Endometrial microvascular endothelial cells (primary cell): ENCODE results near the gene SFTPA2. TPM values are rescaled to one million over a fixed set of nuclear protein-coding genes. Genes with fewer than 3 reads are reported as not detected.
"Not testable (repeated sequence)": the region's sequence is repeated elsewhere in the genome, so short reads cannot be mapped to it uniquely, and the experiment has no call there.

Experiments used
- in situ Hi-C: cut with HindIII; loops from 2 replicates; pipeline ENCODE4 v1.10.0; 2017; ENCODE audit warnings: low sequenced_read_pairs, low pct_unique_long_range_greater_than_20kb; ENCODE audit errors: inconsistent ontology term
- total RNA-seq: library from RNA; depleted of rRNA; stranded (reverse); fragments of >200 nt; gene quantifications from one replicate; pipeline ENCODE4 v1.2.3, GENCODE V29; 2015; ENCODE audit errors: inconsistent ontology term

The SFTPA2 gene
- total RNA-seq, 1 donor from 2014 or later, result not detected

DNA sequence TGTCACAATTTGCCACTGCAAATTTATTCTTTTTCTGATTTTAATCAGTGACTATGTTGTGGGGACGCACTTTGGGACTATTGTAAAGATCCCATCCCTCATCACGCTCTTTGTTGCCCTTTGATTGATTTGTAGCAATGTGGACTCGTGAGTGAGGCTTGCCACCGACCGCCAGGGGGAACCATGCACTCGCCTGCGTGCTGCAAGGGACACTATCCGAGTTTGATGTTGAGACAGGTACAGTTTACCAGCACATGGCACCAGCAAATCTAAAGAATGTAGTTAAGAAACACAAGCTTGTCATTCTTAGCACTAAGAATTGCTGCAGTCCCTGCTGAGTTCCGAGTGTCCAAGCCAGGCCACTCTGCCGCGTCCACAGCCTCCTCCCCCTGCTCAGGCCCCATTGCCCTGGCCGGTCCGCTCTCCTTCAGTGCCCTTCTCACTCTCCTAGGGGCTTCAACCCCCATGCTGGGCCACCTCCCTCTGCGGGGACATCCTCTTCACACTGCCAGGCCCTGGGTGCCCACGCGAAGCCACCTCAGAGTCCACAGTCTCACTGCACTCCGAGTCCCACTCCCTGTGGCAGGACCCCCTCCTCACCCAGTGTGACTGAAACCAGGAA lies 2.0 kb upstream of the SFTPA2 start:
- in situ Hi-C loops, result no loop called here

DNA sequence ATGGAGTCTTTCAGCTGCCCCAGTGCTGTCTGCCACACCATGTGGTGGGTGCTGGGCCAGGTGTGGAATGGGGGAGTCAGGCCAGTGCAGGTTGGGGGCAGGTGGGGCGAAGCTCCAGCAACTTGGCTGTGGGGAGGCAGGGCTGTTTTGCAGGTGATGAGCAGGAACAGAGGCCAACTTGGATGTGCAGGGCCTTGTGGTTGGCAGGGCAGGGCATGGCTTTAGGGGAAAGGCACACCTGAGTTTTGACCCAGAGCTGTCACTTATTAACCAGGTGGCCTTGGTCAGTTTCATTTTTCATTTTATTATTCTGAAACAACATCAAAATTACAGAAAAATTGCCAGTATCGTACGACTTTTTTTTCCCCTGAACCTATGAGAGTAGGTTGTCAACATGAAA lies 1.1 kb upstream of the SFTPA2 start:
- in situ Hi-C loops, result no loop called here

DNA sequence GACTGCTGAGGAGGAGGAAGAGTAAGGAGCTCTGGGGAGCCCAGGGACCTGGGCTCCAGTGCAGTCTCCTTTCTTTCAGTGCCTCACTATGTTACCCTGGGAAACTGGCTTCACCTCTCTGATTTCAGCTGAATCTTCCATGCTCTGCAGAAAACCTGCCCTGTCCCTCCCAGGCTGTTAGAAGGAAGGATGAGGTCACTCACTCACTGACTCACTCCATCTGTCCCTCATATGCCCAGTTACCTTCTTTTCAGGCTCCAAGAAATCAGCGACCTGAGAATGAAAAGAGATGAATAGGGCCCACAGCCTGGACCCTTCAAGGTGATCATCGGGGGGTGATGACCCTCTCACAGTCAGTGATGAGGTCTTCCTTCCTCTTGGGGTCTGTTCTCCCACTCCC lies 481 bp downstream of the SFTPA2 start:
- in situ Hi-C loops, result no loop called here

DNA sequence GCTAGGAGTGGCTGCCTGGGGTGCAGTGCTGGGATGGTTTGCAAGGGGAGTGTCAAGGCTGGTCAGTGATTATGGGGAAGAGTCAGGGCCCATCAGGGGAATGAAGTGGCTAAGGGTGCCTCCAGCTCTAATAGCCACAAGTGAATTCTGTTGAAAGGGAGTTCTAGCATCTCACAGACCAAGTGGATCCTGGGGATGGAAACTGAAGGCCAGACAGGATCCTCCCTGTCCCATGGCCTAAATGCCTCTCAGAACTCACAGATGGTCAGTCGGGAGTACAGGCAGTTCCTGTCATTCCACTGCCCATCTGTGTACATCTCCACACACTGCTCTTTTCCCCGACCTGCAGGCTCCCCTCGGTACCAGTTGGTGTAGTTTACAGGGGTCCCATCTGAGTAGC lies 3.2 kb downstream of the SFTPA2 start:
- in situ Hi-C loops, result not testable (repeated sequence)

DNA sequence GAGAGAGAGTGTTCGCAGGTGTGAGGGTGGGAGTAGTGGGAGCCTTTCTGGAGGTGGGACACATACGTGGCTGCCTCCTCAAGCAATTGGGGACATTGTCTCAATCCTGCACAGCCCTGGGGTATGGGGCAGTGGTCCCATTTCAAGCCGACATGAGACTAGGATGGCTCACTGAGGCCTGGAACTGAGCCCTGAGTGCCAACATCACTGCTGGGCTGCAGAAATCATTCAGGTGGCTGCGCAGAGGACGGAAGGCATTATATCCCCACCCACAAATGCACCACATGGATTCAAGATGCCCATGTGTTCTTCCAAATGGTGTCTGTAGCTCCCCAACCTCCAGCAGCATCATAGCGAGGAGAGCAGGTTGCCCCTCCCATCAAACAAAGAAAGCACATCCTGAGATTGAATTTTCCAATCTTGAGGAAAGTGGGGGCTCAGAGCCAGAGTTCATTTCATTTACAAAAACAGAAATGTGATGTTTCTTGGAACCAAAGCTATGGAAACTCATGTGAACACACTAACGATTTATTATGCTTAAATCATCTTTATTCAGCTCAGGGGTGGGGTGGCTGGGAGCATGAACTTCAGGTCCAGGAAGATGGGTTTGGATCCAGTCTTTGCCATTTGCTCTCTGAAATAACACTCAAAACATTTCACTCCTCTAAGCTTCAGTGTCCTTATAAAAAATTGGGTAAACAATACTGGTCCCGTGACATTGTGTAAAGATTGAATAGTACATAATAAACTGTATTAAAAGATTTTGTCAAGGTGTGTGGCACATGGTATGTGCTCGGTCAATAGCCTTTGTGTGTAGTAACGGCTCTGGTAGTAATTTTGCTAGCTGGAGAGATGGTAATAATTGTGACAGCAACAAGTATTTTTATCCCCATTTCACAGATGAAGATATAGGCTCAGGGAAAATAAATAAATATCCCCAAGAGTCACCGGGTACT lies 4.6 kb downstream of the SFTPA2 start:
- in situ Hi-C loops, result no loop called here

DNA sequence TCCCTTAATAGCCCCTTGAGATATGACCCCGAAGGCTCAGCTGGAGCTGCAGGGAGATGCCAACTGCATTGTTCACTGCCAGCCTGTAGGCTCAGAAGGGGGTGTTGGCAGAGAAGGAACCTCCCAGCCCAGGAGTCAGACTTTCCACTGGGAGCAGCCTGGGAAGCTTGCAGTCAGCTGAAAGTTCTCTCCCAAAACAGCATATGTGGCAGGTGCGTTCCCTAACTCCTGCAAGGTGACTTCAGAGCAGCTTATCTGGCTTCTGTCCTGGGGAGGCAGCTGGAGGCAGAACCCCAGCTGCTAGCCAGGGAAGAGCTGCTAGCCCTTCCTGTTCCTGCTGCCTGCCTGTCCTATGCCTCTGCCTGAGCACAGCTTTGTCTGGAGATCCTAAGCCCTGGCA lies 8.1 kb downstream of the SFTPA2 start:
- in situ Hi-C loops, result no loop called here

DNA sequence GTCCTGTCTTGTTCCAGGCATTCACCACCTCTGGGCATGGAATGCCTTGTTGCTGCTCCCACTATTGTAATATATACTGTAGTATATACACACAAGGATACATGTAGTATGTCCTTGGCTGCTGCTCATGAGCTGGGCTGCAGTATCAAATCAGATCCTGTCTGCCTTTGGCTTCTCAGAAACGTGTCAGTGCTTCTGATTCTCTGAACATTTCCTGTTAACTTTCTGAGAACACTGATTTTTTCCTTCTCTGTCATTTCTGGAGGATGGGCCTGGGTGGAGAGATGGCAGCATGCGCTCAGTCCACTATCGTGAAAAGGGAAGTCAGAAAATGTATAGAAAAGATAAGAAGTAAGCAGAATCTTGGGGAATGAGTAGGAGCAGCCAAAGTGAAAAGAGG lies 12.2 kb downstream of the SFTPA2 start:
- in situ Hi-C loops, result no loop called here

DNA sequence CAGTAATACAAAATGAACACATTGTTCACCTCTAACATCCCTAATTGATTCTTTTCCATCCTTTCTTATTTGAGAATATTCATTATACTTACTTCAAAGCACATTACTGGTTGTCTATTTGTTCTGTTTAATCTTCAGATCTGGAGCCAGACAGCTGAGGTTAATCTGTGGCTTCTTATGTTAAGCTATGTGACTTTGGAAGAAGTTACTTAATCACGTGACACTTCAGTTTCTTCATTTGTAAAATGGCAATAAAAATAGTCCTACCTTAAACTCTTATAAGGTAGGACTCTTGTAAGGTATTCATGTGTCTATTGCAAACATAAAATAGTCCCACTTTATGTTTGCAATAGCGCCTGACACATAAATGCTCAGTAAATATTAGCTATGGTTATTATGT lies 13.1 kb downstream of the SFTPA2 start:
- in situ Hi-C loops, result not testable (repeated sequence)

DNA sequence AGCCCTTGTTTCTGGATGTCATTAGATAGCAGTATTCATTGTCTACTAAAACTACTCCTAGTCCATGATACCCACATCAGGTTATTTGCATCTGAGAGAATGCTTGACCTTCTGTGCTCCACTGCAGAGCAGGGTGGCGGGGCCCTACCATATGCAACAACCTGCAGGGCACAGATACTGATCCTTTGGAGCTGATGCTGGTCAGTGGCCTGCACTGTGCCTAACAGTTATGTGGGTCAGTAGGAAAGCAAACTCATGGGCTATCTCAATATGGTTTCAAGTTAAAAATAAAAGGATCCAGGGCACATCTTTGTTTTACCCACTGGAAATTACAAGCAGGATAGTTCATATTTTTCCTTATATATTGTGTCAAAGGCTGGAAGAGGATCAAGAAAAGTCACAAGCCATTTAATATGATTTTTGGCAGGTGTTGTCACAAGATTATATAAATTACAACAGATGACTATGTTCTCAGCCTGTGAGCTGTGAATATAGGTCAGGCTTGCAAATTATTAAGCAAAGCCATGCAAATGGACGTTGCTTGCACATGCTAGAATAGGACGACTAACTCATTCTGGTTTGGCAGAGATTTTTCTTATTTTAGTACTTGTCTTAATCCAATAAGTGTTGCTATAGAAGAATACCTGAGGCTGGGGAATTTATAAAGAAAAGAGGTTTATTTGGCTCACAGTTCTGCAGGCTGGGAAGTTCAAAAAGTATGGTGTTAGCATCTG lies 15.1 kb downstream of the SFTPA2 start:
- in situ Hi-C loops, result not testable (repeated sequence)

DNA sequence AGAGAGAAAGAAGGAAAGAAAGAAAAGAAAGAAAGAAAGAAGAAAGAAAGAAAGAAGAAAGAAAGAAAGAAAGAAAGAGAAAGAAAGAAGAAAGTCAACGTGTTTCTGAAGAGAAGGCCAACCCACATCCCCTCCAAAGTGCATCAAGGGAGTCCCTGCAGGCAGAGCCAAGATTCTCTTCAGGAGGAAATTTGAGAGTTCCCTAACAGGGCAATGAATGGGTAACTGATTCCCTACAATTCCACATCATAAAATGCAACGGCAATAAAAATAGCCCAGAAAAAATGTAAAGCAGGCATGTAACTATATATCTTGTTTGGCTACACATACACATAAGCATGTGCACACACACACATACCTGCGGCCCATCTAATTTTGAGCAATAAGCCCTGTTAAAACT lies 15.8 kb downstream of the SFTPA2 start:
- in situ Hi-C loops, result not testable (repeated sequence)

DNA sequence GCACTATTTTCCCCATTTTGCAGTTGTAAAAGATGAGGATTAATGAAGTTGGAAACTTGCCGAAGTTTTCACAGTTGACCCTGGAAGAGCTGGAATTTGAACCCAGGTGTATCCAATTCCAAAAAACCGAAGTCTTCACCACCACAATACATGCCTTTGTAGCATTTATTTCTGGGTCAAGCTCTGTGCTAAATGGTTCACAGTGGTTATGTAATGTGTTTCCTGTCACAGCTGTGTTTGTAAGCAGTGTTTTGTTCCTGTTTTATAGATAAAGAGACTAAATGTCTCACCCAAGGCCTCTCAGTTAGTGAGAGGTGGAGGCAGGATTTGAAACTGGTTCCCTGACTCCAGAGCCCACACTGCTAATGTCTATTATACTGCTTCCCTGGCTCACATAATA lies 17.6 kb downstream of the SFTPA2 start:
- in situ Hi-C loops, result no loop called here

DNA sequence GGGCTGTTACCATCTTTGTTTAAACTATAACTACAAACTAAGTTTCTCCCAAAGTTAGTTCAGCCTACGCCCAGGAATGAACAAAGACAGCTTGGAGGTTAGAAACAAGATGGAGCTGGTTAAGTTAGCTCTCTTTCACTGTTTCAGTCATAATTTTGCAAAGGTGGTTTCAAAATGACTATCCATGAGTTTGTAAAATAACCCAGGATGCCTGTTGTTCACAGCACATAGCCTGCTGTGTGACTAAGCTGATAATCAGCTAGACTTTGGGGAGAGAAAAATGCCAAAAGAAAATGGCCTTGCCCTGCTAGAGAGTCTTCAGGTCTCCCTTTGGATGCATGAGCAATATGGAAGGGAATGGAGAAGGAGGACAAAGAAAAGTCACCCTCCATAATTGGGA lies 19.3 kb downstream of the SFTPA2 start:
- in situ Hi-C loops, result not testable (repeated sequence)

DNA sequence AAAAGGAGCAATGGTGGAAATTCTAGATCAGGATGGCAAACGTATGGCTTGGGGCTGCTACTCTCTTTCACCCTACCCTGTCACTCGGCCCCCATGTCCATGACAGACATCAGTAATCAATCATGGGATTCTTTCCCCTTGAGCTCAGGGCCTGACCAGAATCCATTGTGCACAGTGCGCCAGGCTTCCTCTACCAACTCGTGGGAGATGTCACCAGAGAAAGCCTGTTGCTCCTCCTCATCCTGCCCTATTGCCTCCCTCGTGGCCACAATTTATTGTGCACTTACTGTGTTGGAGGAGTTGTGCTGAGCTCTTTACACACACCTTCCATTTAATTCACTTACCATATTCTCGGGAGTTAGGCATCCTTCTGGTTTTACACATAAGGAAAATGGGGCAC lies 21.9 kb downstream of the SFTPA2 start:
- in situ Hi-C loops, result not testable (repeated sequence)

DNA sequence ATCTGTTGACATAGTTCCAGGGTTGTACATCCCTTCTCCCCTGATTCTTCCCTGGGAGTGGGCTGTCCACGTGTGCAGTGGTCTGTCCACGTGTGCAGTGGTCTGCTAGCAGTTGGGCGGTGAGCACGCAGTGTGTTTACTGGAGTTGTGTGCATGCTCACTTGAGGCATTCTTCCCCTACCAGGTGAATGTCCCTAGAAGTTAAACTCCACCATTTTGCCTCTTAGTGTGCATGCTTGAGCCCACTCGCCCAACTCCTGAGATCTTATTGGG lies 26.4 kb downstream of the SFTPA2 start:
- in situ Hi-C loops, result not testable (repeated sequence)

DNA sequence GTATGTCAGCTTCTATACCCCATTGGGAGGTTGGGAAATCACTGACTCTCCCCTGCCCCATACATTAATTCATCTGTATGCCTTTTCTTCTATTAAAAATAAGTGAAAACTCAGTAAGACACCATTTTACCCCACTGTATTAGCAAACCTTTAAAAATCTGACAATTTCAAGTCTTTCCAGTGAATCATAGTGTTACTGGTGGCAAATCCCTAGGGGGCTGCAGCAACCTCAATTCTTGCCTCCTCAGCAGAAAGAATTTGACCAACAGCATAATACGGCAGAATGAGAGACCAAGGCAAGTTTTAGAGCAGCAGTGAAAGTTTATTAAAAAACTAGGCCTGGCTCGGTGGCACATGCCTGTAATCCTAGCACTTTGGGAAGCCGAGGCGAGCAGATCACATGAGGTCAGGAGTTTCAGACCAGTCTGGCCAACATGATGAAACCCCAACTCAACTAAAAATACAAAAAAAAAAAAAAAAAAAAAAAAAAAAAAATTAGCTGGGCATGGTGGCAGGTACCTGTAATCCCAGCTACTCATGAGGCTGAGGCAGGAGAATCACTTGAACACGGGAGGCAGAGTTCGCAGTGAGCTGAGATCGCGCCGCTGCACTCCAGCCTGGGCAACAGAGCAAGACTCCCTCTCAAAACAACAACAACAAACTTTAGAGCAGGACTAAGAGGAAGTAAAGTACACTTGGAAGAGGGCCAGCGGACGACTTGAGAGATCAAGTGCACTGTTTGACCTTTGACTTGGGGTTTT lies 26.9 kb downstream of the SFTPA2 start:
- in situ Hi-C loops, result not testable (repeated sequence)

DNA sequence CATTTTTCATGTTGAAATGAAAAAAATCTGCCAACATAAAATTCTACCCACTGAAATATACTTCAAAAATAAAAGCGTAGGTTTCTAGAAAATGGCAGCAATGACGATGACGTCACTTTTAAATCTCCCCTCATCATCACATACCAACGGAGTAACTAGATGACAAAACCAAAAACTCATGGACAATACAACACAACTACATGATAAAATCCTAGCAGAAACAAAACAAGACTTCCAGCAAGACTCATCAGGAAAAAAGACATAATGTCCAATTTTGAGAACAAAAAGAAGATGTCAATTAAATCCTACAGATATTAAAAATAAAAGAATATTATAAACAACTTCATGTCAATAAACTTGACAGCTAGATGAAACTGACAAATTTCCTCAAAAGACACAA lies 31.9 kb downstream of the SFTPA2 start:
- in situ Hi-C loops, result not testable (repeated sequence)

DNA sequence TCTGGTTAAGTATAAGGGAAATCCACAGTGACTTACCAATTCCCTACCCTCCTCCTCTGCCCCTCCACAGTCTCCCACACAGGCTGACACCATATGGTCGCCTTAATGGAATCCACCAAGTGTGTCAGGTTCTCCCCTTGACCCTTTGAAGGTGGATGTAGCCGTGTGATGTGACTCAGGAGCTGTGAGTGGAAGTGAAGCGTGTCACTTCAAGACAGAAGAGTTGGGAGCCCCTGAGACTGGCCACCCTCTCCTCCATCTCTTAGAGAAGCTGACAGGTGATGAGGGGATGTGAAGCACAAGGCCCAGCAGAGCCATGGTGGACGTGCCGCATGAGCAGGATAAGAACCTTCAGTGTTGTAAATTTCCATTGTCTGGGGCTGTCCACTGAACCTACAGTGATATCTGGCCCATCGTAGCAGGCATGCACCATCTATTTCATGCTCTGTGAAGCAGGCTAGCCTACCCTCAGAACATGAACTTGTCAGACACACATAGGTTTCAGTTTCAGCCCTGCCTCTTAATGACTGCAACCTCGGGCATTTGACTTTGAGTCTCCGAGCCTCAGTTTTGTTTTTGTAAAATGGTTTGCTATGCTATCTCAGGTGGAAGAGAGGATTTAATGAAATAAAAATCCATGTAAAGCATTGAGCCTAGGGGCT lies 35.0 kb downstream of the SFTPA2 start:
- in situ Hi-C loops, result not testable (repeated sequence)

DNA sequence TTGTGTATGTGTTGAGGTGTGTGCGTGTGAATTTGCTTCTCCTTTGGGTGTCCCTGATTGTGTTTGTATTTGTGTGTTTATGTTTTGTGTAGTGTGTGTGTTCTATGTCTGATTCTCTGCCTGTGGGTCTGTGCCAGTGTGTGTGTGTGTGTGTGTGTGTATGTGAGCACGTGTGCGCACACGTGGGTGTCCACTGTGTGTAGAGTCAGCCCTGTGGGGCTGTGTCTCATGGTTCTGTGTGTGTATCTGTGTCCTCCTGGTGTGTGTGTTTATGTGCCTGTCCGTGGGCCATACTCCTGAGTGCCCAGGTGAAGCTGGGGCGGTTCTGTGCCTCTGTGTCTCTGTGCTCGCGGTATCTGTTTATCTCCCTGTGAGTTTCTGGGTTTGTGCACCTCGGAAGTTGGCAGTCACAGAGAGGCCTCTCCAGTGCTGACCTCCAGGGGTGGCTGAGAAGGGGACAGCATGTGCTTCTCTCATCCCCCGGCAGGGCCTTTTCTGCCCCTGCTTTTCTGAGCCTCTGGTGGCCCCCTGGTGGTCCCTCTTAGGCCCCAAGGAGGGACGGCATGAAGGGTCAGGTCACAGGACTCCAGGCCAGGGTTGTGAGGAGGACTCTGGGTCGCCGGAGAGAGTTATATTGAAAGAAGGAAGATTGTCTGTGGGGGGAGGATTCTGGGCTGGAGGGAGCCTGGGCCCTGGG lies 36.9 kb downstream of the SFTPA2 start:
- in situ Hi-C loops, result not testable (repeated sequence)
